OCI-LY3 (cell line): ENCODE data around the gene ASPN.

Experiments used
- EZH2phosphoT487 ChIP-seq: fragments of 200-600 bp; shearing (Covaris generic); IDR thresholded peaks from 2 replicates; pipeline ENCODE4 v1.6.1; 2018; ENCODE audit warnings: antibody characterized with exemption, mixed run types, low read depth
- TF ChIP-seq, protein P1 (sequence below): fragments of 200-600, 300-600 bp; sonication (generic); IDR thresholded peaks from 2 replicates; pipeline ENCODE4 v1.5.1; 2014; ENCODE audit warnings: antibody characterized with exemption, low read length, low read depth

DNA sequence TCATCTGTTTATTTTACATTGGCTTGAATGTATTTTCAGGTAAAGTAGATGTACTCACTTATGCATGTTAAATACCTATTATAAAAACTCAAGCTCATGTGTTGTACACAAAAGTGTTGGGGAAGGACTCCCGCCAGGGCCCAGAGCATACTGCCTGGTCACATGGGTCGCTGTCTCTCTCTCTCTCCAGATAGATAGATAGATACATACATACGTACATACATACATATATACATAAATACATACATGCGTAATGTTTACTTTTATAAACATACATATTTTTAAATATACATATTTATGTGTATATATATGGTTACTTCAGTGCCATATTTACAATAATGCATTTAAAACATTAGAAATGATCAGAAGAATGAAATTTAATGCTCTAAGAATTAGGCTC is 24.7 kb downstream of the ASPN start:
- TF ChIP-seq, protein P1, sequence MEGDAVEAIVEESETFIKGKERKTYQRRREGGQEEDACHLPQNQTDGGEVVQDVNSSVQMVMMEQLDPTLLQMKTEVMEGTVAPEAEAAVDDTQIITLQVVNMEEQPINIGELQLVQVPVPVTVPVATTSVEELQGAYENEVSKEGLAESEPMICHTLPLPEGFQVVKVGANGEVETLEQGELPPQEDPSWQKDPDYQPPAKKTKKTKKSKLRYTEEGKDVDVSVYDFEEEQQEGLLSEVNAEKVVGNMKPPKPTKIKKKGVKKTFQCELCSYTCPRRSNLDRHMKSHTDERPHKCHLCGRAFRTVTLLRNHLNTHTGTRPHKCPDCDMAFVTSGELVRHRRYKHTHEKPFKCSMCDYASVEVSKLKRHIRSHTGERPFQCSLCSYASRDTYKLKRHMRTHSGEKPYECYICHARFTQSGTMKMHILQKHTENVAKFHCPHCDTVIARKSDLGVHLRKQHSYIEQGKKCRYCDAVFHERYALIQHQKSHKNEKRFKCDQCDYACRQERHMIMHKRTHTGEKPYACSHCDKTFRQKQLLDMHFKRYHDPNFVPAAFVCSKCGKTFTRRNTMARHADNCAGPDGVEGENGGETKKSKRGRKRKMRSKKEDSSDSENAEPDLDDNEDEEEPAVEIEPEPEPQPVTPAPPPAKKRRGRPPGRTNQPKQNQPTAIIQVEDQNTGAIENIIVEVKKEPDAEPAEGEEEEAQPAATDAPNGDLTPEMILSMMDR = no peak
- no peak for TF ChIP-seq EZH2phosphoT487
